ENCODE results near the gene PTK6.

DNA sequence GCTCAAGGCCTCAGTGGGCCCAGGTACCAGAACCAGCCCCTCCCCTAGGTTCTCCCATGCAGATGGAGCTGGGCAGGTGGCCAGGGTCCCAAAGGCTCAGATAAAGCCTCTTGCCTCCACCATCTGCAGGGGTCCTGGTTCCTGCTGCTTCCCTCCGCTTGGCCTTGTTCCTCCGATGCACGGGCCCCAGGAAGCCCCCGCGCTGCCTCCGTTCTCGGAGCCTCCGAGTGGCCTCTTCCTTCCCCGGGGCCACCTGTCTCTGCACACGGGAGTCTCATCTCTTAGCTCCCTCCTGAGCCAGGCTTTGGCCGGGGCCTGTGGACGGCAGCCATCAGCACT, 1.9 kb upstream of the PTK6 start:
- TF ChIP-seq, protein P1, sequence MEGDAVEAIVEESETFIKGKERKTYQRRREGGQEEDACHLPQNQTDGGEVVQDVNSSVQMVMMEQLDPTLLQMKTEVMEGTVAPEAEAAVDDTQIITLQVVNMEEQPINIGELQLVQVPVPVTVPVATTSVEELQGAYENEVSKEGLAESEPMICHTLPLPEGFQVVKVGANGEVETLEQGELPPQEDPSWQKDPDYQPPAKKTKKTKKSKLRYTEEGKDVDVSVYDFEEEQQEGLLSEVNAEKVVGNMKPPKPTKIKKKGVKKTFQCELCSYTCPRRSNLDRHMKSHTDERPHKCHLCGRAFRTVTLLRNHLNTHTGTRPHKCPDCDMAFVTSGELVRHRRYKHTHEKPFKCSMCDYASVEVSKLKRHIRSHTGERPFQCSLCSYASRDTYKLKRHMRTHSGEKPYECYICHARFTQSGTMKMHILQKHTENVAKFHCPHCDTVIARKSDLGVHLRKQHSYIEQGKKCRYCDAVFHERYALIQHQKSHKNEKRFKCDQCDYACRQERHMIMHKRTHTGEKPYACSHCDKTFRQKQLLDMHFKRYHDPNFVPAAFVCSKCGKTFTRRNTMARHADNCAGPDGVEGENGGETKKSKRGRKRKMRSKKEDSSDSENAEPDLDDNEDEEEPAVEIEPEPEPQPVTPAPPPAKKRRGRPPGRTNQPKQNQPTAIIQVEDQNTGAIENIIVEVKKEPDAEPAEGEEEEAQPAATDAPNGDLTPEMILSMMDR (IDR thresholded peaks at IDR 0.05) = no peak
- no peak for TF ChIP-seq POLR2A (IDR thresholded peaks at IDR 0.05)

Measured in Peyer's patch (tissue), 4 donors.